Common myeloid progenitor, CD34-positive (primary cell): ENCODE data around the gene CD46.
A peak's percentile ranks its signal among the peaks of the same experiment; 100 is the strongest.

Source experiments
- CTCF ChIA-PET: fragments of 350-600 bp; sonication (Branson Sonifier 250); formaldehyde crosslinking; loops from one replicate; lab custom pipeline; 2021; ENCODE audit warnings: antibody characterized with exemption; lab: Charles Lee
- POLR2A ChIA-PET: fragments of 350-600 bp; sonication (Branson Sonifier 250); formaldehyde crosslinking; loops from one replicate; lab custom pipeline; 2021; ENCODE audit warnings: antibody characterized with exemption; lab: Charles Lee
- DNase-seq, 3 donors: peaks; one replicate each; pipeline versions ENCODE4 v3.0.0 to v3.0.0-alpha.2; 2013
- H3K27ac ChIP-seq, 2 experiments: 1 replicate in 1 of 2; 2 replicates in 1 of 2; pipeline ENCODE4 v1.7.0; 2013; ENCODE audit warnings: inconsistent platforms in 2 of 2, low read length in 2 of 2, mild to moderate bottlenecking in 2 of 2, low read depth in 1 of 2, moderate library complexity in 1 of 2; ENCODE audit not compliant: severe bottlenecking in 2 of 2, insufficient read depth in 1 of 2, poor library complexity in 1 of 2
- H3K27me3 ChIP-seq, 5 experiments: replicated peaks in 2 of 5; 1 replicate in 3 of 5; 2 replicates in 2 of 5; pipeline versions ENCODE4 v1.6.1 to v1.7.0; 2013; ENCODE audit warnings: low read length in 4 of 5, mild to moderate bottlenecking in 2 of 5, moderate library complexity in 2 of 5, inconsistent platforms in 1 of 5; ENCODE audit not compliant: insufficient read depth in 5 of 5, control insufficient read depth in 4 of 5
- H3K36me3 ChIP-seq, 4 experiments: 1 replicate in 2 of 4; 2 replicates in 2 of 4; pipeline versions ENCODE4 v1.6.1 to v1.7.0; 2013; ENCODE audit warnings: low read length in 3 of 4, control low read depth in 1 of 4, mild to moderate bottlenecking in 1 of 4; ENCODE audit not compliant: control insufficient read depth in 4 of 4, insufficient read depth in 4 of 4
- H3K4me1 ChIP-seq, 4 experiments: 1 replicate in 3 of 4; 2 replicates in 1 of 4; pipeline versions ENCODE4 v1.6.1 to v1.7.1; 2013; ENCODE audit warnings: low read length in 3 of 4, mild to moderate bottlenecking in 3 of 4, control low read depth in 1 of 4, inconsistent platforms in 1 of 4, moderate library complexity in 1 of 4; ENCODE audit not compliant: control insufficient read depth in 4 of 4, insufficient read depth in 4 of 4; ENCODE audit errors: control extremely low read depth in 1 of 4
- H3K4me3 ChIP-seq, 7 experiments: 1 replicate in 4 of 7; 2 replicates in 3 of 7; pipeline versions ENCODE4 v1.5.1 to v1.7.0; 2013; ENCODE audit warnings: mild to moderate bottlenecking in 7 of 7, low read length in 6 of 7, moderate library complexity in 6 of 7, inconsistent platforms in 2 of 7, low read depth in 2 of 7, control low read depth in 1 of 7; ENCODE audit not compliant: insufficient read depth in 4 of 7, control insufficient read depth in 1 of 7; ENCODE audit errors: extremely low read depth in 1 of 7
- H3K9me3 ChIP-seq, 5 experiments: 1 replicate in 4 of 5; 2 replicates in 1 of 5; pipeline versions ENCODE4 v1.6.1 to v1.7.1; 2013; ENCODE audit warnings: low read length in 4 of 5, mild to moderate bottlenecking in 2 of 5, inconsistent platforms in 1 of 5, low read depth in 1 of 5, moderate library complexity in 1 of 5; ENCODE audit not compliant: control insufficient read depth in 4 of 5, insufficient read depth in 2 of 5; ENCODE audit errors: control extremely low read depth in 1 of 5
- WGBS: methylation state at CpG from one replicate; pipeline ENCODE4 v1.1.5; 2013; ENCODE audit not compliant: insufficient coverage; 5-methylcytosine and 5-hydroxymethylcytosine counted together

The CD46 gene

GRCh38 chr1:207841901-207842300 is 90.0 kb downstream of the CD46 start:
- peaks cover 3 to 55% (median 36%) of the 10 kb centered on the region in 4 experiments for H3K4me1 ChIP-seq
- H3K4me3 ChIP-seq = peak overlapping the region in 2 of 7 experiments; percentile 11 to 31
- peak overlapping the region in 1 of 2 experiments; percentile 12 for H3K27ac ChIP-seq
- POLR2A ChIA-PET = no interaction called here
- CTCF ChIA-PET = interaction anchor here (0.6 to 35.8 kb wide), 5 partner anchors 9 to 414 kb away, joined by 3 to 1057 read pairs (median 22); no protein-coding TSS in a partner anchor
- no peaks in the 10 kb centered on the region for H3K9me3 ChIP-seq
- no peaks in the 10 kb centered on the region for H3K27me3 ChIP-seq
- DNase-seq = peak in 2 of 3 donors; percentile 58 to 68
- peaks cover 0 to 58% (median 3%) of the 10 kb centered on the region in 4 experiments for H3K36me3 ChIP-seq
- WGBS = 23% methylated on average over 3 of the region's 4 CpGs

DNA sequence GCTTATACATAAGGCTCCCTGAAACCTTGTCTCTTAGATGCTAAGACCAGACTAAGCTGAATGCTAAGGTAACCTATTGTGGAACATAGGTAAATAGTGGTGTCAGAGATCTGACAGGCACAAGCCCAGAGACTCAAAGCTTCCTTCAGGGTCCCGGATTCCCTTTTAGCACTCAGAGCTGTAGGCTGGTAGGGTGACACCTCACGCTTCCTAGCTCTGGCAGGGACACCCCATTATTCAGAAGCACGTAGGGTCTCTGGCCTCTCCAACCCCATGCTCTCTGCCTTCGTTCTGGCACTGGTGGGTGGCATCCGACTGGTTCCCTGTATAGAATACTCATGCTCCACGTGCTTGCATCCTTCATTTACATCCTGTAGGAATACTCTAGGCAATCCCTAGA is 90.7 kb downstream of the CD46 start:
- no peaks in the 10 kb centered on the region for H3K27me3 ChIP-seq
- peaks cover 3 to 50% (median 38%) of the 10 kb centered on the region in 4 experiments for H3K4me1 ChIP-seq
- 99% methylated on average over 5 of the region's 6 CpGs for WGBS
- peaks cover 0 to 54% (median 5%) of the 10 kb centered on the region in 4 experiments for H3K36me3 ChIP-seq
- no peak overlapping the region for H3K27ac ChIP-seq
- CTCF ChIA-PET = interaction anchor here (1.2 to 35.8 kb wide), 5 partner anchors 9 to 38 kb away, joined by 3 to 1057 read pairs (median 22); no protein-coding TSS in a partner anchor
- no peaks in the 10 kb centered on the region for H3K9me3 ChIP-seq
- no peak for DNase-seq
- POLR2A ChIA-PET = interaction anchor here (0.6 kb wide), 1 partner anchor 135 kb away, joined by 3 read pairs; no protein-coding TSS in a partner anchor
- H3K4me3 ChIP-seq = no peak overlapping the region

- no peak overlapping the region for H3K27ac ChIP-seq
- peaks cover 0 to 45% (median 5%) of the 10 kb centered on the region in 4 experiments for H3K36me3 ChIP-seq
- WGBS = no CpG with 5 or more reads among the region's 2 CpGs
- ChIA-PET CTCF (no interaction called here), POLR2A (no interaction called here)
- H3K4me3 ChIP-seq = no peak overlapping the region
- H3K27me3 ChIP-seq = no peaks in the 10 kb centered on the region
- H3K9me3 ChIP-seq = no peaks in the 10 kb centered on the region
- peaks cover 3 to 68% (median 51%) of the 10 kb centered on the region in 4 experiments for H3K4me1 ChIP-seq
- DNase-seq = peak in 2 of 3 donors; percentile 81 to 85
Measured at GRCh38 chr1:207844371-207844770, 92.5 kb downstream of the CD46 start.
